Measurements from ENCODE around the gene L3MBTL4.
"Not testable (repeated sequence)": the region's sequence is repeated elsewhere in the genome, so short reads cannot be mapped to it uniquely, and the experiment has no call there.

Gene L3MBTL4

GRCh38 chr18:6088432-6088831, 326.3 kb downstream of the L3MBTL4 start:
- DNase-seq, result no peak

DNA sequence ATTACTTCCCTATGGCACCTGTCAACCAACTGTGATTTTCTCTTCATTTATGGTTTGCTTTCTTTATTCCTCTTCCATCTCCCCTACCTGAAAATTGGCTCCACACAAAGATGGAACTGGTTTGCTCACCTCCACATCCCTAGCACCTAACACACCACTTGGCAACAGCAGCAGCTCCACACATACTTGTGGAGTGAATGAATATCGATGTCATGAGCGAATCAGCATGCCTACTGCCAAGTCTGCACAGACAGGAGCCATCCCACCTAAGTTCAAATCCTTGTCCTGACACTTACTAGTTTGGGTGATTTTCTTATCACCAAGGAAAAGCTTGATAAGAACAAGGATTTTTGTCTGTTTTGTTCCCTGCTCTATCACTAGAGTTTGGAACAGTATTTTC, 328.0 kb downstream of the L3MBTL4 start:
- no peak for DNase-seq

- no peak for DNase-seq
These were observed 335.3 kb downstream of the L3MBTL4 start for GRCh38 chr18:6079406-6079805.

DNA sequence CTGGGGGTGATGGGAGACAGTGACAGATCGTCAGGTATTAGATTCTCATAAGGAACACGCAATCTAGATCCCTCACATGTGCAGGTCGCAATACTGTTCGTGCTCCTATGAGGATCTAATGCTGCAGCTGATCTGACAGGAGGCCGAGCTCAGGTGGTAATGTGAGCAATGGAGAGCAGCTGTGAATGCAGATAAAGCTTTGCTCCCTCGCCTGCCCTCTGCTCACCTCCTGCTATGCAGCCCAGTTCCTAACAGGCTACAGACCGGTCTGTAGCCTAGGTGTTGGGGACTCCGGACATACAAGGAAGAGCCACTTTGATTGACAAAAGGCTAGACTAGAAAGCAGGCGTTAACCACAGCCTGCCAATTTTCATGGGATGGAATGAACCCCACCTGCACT, 335.8 kb downstream of the L3MBTL4 start:
- no peak for DNase-seq

DNA sequence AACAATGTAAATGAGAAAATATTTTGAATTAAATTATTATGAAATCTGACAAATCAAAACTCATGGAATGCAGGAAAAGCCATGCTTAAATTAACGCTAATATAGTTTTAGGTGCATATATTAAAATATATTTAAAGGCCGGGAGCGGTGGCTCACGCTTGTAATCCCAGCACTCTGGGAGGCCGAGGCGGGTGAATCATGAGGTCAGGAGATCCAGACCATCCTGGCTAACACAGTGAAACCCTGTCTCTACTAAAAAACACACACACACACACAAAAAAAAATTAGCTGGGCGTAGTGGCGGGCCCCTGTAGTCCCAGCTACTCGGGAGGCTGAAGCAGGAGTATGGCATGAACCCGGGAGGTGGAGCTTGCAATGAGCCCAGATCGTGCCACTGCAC, 342.3 kb downstream of the L3MBTL4 start:
- DNase-seq, result not testable (repeated sequence)

DNA sequence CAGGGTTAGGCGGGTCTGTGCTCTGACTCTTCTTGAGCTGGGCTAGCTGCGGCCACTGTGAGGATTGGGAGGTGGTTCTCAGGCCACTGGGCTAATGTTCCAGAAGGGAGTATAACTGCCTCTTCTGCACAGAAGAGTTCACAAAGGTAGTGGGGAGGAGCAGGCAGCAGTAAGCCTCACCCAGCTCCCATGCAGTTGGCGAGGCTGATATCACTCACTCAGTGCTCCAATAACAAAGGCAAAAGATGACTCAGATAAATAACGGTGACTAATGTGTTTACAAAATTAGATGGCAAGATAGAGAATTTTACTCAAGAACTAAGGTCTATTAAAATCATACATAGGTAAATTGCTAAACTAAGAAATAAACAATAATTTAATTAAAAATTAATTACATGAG, 345.2 kb downstream of the L3MBTL4 start:
- no peak for DNase-seq

GRCh38 chr18:6069103-6069502, 345.6 kb downstream of the L3MBTL4 start:
- no peak for DNase-seq

GRCh38 chr18:6060149-6060548, 354.6 kb downstream of the L3MBTL4 start:
- no peak for DNase-seq

GRCh38 chr18:6059551-6059950, 355.2 kb downstream of the L3MBTL4 start:
- no peak for DNase-seq

GRCh38 chr18:6058941-6059340, 355.8 kb downstream of the L3MBTL4 start:
- peak; percentile 50 for DNase-seq

- no peak for DNase-seq
These were observed 357.1 kb downstream of the L3MBTL4 start for GRCh38 chr18:6057604-6058003.

DNA sequence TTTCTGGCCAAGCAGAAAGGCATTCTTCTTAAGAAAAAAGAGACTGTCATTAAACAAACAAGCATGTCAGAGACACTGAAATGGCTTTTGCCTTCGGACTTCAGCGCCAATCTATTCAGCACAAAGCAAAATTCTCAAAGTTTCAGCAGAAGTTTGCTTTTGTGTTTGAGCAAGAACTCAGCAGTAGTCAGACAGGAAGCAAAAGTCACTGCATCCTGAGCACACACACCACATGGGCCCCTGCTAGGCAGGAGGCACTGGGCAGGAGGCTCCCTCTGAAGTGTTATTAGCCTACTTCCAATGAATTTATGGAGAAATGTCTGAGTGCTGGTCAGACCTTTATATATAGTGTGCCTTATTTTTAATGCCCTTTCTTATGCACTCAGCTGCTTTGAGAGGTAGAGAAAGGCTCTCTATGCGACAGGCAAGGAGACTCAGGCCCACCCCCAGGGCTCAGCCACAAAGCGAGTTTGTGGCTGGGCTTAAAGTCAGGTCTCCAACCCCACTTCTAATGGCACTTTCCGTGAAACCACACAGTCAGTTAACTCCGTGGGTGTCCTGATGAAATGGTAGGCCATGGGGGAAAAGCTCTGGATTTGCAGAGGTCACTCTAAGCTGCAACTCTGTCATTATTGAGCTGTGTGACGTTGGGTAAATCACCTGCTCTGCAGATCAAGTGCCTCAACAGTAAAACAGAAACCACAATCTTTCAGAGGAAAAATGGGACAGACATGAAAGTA, 358.4 kb downstream of the L3MBTL4 start:
- DNase-seq, result no peak

DNA sequence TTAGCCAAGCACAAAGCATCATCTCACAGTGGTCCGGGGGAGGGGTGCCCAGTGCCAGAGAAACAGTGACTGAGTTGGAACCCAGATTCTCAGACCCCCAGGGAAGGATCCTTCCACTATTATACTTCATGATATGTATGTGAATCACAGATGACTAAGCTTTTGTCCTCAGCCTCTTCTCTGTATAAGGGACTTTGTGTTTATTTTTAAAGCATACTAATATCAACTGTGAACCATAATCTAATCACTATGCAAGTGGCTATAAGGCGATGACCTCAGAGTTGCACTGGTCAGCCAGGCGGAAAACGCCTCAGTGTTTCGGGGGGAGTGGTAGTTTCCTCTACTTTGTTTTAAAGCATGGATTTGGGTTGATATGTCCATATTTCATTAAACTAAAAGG, 359.0 kb downstream of the L3MBTL4 start:
- no peak for DNase-seq

DNA sequence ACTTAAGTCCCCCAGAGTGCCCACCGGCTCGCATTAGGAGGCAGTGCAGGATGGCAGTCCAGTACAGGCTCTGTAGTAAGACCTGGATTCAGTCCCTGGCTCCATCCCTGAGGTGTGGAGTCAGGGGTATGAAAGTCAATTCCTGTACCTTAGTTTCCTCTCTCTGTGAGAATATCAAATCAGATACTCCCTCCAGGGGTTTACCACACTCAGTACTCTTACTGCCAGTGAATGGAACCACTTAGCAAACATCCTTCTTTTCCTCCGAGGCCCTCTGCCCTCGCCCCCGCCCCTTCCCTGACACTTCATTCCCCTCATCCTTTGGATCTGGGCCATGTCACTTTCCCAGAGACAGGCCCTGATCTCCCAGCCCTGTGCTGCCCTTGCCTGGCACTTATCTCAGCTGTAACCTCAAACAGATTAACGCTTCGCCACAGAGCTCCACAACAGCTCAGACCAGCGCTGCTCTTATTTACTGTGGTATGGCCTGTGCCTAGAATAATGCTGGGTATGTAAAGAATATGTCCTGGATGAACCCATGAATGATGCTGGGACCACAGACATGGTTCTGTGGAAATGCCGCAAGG, 360.4 kb downstream of the L3MBTL4 start:
- DNase-seq, result no peak

DNA sequence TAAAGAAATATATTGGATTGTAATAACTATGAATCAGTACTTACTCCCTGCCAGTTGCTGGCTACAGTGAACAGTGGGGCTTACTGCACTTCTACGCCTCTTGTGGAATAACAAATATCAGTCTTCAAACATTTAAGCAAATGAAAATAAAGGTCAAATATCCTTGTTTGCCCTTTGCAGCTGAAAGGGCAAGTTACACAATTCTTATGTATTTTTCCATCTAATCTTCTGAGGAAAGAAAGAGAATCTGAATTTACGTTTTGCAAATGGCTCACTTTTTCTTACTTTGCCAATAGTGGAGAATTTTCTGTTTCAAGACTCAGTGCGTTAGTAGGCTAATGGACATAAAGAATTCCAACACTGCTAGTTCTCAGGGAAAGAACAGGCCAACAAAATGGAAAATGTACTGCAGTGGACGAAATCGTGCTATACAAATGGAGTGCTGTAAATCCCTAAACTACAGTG, 362.2 kb downstream of the L3MBTL4 start:
- DNase-seq, result no peak

GRCh38 chr18:6047596-6047995, 367.1 kb downstream of the L3MBTL4 start:
- DNase-seq, result not testable (repeated sequence)

DNA sequence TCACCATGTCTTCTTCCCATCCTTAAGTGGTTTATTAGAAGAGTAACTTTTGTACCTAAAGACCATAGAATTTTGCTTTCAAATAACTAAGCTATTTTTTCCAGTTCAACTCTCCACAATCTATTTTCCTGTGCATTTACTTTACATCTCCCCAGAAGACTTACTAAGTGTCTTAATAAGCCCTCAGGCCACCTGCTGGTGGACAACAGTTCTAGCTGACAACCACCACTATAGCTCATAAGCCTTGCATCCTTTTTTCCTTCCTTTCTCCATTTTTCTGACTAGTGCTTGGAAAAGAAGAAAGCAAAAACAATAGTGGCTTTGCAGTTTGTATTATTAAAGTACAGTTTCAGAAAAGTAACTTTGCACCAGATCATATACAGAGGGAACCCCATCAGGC, 369.9 kb downstream of the L3MBTL4 start:
- no peak for DNase-seq

DNA sequence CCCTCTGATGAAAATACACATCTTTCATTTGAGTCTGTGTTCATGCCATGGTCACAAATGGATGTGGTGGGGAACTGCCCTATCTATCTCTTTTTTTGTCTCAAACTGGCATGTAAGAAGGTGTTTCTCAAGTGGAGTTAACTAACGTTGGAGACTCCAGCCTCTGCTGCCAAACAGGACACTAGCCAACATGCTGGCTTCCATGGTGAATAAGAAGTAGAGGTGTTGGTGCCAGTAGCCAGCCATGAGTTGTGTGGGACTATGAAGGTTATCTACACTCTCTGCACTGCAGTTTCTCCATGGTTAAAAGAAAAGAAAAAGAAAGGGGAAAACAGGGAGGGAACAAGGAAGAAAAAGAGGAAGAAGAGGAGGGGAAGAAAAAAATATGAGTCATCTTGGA, 370.4 kb downstream of the L3MBTL4 start:
- DNase-seq, result no peak

- DNase-seq, result no peak
These were observed 375.7 kb downstream of the L3MBTL4 start for GRCh38 chr18:6039055-6039454.

- no peak for DNase-seq
These were observed 383.3 kb downstream of the L3MBTL4 start for GRCh38 chr18:6031442-6031841.

DNA sequence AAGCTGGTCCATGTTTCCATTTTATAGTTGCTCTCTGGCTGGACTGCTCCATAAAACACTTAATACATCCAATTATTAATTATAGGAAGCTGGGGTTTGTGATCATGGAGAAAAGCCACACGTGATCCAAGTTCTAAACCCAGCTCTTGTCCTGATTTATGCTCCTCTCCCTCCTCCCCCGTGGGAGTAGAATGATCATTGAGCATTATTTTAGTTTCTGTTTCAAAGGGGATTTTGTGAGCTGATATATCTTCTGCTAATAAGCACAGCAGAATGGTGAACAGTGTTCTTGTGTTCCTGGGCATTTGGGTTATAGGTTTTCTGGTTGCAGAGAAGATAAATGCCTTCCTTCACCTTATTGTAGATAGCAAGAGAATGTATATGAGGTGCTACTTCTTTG, 383.7 kb downstream of the L3MBTL4 start:
- DNase-seq, result no peak

DNA sequence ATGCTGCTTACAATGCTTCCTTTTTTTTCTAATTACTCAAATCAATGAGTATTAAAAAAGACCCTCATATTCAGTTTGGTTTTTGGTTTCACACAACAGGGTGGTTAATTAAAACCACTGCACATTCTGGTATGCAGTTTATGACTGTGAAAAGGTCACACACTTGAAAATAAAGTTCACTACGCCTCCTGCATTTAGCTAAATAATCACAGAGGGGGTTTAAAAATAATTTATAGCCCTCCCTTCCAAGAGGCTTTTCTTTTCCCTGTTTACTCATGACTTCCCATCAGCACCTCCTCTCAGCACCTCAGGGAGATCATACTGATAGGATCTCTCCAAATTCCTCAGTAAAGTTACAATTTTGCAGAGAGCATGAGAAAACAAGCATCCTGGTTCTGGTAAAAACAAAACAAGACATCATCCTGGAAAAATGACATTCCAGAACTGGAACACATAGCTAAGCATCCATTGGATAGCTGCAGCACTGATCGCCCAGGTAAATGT, 389.9 kb downstream of the L3MBTL4 start:
- DNase-seq, result no peak

DNA sequence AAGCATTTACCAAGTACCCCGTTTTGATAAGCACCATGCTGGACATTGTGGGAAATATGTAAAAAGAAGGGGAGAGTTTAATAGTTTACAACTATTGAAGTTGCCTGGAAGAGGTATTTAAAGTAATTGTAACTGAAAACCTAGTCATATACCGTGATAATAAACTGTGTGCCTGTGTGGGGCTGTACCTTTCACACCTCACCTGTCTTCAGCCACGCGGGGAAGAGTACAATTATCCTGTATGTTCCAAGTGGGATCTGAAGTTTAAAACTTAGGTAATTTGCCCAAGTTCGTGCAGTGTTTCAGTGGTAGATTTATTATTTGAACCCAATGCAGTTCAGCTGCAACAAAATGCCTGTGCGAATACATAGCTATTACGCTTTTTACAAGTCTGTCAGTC, 391.2 kb downstream of the L3MBTL4 start:
- no peak for DNase-seq

- DNase-seq, result no peak
These were observed 391.9 kb downstream of the L3MBTL4 start for GRCh38 chr18:6022845-6023244.

GRCh38 chr18:6022074-6022444, 392.7 kb downstream of the L3MBTL4 start:
- no peak for DNase-seq

Measured in femur (tissue), 1 donor.